HepG2 (cell line): Measurements from ENCODE around the gene CEP97. TPM values are rescaled to one million over a fixed set of nuclear protein-coding genes. Genes with fewer than 3 reads are reported as not detected.

Experiments used
- ATAC-seq: fragments of 200-7000 bp; cut with Tn5 transposase; 3 replicates; pipeline ENCODE4 v1.9.1; 2020; ENCODE audit warnings: mild to moderate bottlenecking, moderate library complexity
- BruUV-seq: library from RNA; stranded (reverse); fragments of 400-500 nt; replicated peaks from 2 replicates; lab custom pipeline; 2021; lab: Mats Ljungman, UMichigan
- CTCF ChIA-PET: fragments of 300-600 bp; formaldehyde crosslinking; extraction: SDS; loops from one replicate; lab custom pipeline; 2021; ENCODE audit warnings: low total read pairs, inconsistent platforms, low intra/inter-chr PET ratio; lab: Yijun Ruan, JAX
- POLR2A ChIA-PET: fragments of 350-600 bp; sonication (Branson Sonifier 250); formaldehyde crosslinking; loops from one replicate; lab custom pipeline; 2020; ENCODE audit warnings: antibody characterized with exemption, inconsistent platforms; lab: Yijun Ruan, JAX
- DNase-seq: peaks from one replicate; pipeline ENCODE4 v3.0.0-alpha.2; 2015; ENCODE audit warnings: low spot score
- FAIRE-seq: peaks from 3 replicates; lab custom pipeline; 2011; peaks lifted over from hg19 to GRCh38; lab: Jason Lieb, UNC
- H2AFZ ChIP-seq: one replicate; pipeline ENCODE4 v1.6.1; 2011; ENCODE audit warnings: low read length, inconsistent platforms
- H3K27ac ChIP-seq: fragments of 300-600 bp; 3 replicates; pipeline ENCODE4 v1.8.0; 2011; ENCODE audit warnings: mixed run types, mild to moderate bottlenecking, mixed read lengths, low read length, inconsistent platforms; ENCODE audit not compliant: insufficient read depth; ENCODE audit errors: extremely low read length
- H3K27me3 ChIP-seq, 2 experiments: fragments of 200-600 bp in 1 of 2; 2 replicates in 1 of 2; 3 replicates in 1 of 2; pipeline versions ENCODE4 v1.6.0 to v1.8.0; 2011; ENCODE audit warnings: low read length in 2 of 2, mild to moderate bottlenecking in 2 of 2, moderate library complexity in 2 of 2, inconsistent platforms in 1 of 2; ENCODE audit not compliant: insufficient read depth in 2 of 2, control insufficient read depth in 1 of 2
- H3K36me3 ChIP-seq, 2 experiments: fragments of 200-600 bp in 1 of 2; replicated peaks in 1 of 2; 2 replicates in 1 of 2; 3 replicates in 1 of 2; pipeline versions ENCODE4 v1.5.1 to v1.8.0; 2011; ENCODE audit warnings: low read length in 2 of 2, inconsistent platforms in 1 of 2; ENCODE audit not compliant: insufficient read depth in 2 of 2, control insufficient read depth in 1 of 2
- H3K4me1 ChIP-seq: 2 replicates; pipeline ENCODE4 v1.5.1; 2012; ENCODE audit warnings: low read length, inconsistent platforms; ENCODE audit not compliant: insufficient read depth
- H3K4me2 ChIP-seq: 2 replicates; pipeline ENCODE4 v1.6.0; 2011; ENCODE audit warnings: low read depth, low read length, inconsistent platforms
- H3K4me3 ChIP-seq, 3 experiments: fragments of 200-600 bp in 1 of 3; sonication (generic), shearing (Covaris generic) in 1 of 3; replicated peaks in 1 of 3; 2 replicates each; pipeline ENCODE4 v1.5.1; 2011 to 2016; ENCODE audit warnings: low read length in 3 of 3, inconsistent platforms in 2 of 3, low read depth in 2 of 3, mild to moderate bottlenecking in 2 of 3, control low read depth in 1 of 3, mixed read lengths in 1 of 3; ENCODE audit not compliant: insufficient read depth in 1 of 3
- H3K79me2 ChIP-seq: one replicate; pipeline ENCODE4 v1.6.1; 2011; ENCODE audit warnings: low read length, inconsistent platforms; ENCODE audit not compliant: insufficient read depth
- H3K9ac ChIP-seq: 2 replicates; pipeline ENCODE4 v1.6.0; 2011; ENCODE audit warnings: mild to moderate bottlenecking, low read depth, low read length, inconsistent platforms; ENCODE audit not compliant: insufficient read depth
- H3K9me3 ChIP-seq: 2 replicates; pipeline ENCODE4 v1.5.1; 2012; ENCODE audit warnings: mild to moderate bottlenecking, low read length
- H4K20me1 ChIP-seq: 2 replicates; pipeline ENCODE4 v1.6.0; 2011; ENCODE audit warnings: inconsistent platforms, mild to moderate bottlenecking, low read length, moderate library complexity; ENCODE audit not compliant: insufficient read depth
- ATF5 ChIP-seq: sonication (generic); formaldehyde crosslinking; IDR thresholded peaks from 2 replicates; pipeline ENCODE4 v1.4.0; 2020; ENCODE audit warnings: mild to moderate bottlenecking, low read depth, missing genetic modification reagents
- CBX1 ChIP-seq: IDR thresholded peaks from one replicate; pipeline ENCODE4 v1.6.1; 2016; ENCODE audit warnings: antibody characterized with exemption, low read depth
- CEBPB ChIP-seq: IDR thresholded peaks from 2 replicates; pipeline ENCODE4 v1.6.1; 2011; ENCODE audit warnings: low read depth, low read length, improper control_type of control experiment, borderline replicate concordance
- E2F2 ChIP-seq: sonication (generic); formaldehyde crosslinking; IDR thresholded peaks from 2 replicates; pipeline ENCODE4 v1.4.0; 2020; ENCODE audit warnings: missing genetic modification reagents, borderline replicate concordance
- KDM5A ChIP-seq: fragments of 200-600 bp; sonication (generic); IDR thresholded peaks from 2 replicates; pipeline ENCODE4 v1.7.0; 2018; ENCODE audit warnings: antibody characterized with exemption, mild to moderate bottlenecking, low read length, borderline replicate concordance
- PBX2 ChIP-seq: IDR thresholded peaks from 2 replicates; pipeline ENCODE4 v1.6.1; 2016; ENCODE audit warnings: control low read depth
- POLR2A ChIP-seq, 2 experiments: IDR thresholded peaks; 2 replicates each; pipeline ENCODE4 v1.6.1; 2011; ENCODE audit warnings: low read depth in 2 of 2, low read length in 2 of 2, mild to moderate bottlenecking in 1 of 2, moderate library complexity in 1 of 2; ENCODE audit not compliant: insufficient read depth in 1 of 2
- ZBTB20 ChIP-seq: sonication (generic); formaldehyde crosslinking; IDR thresholded peaks from 2 replicates; pipeline ENCODE4 v1.8.1; 2023; ENCODE audit warnings: missing genetic modification reagents, low read depth, mild to moderate bottlenecking, borderline replicate concordance
- ZKSCAN1 ChIP-seq: fragments of 150-350 bp; IDR thresholded peaks from 2 replicates; pipeline ENCODE4 v1.6.1; 2014; ENCODE audit warnings: low read length
- ZNF10 ChIP-seq: sonication (generic); formaldehyde crosslinking; IDR thresholded peaks from 2 replicates; pipeline ENCODE4 v1.4.0; 2020; ENCODE audit warnings: mild to moderate bottlenecking, low read depth, missing genetic modification reagents, borderline replicate concordance
- ZNF841 ChIP-seq: sonication (generic); formaldehyde crosslinking; IDR thresholded peaks from 2 replicates; pipeline ENCODE4 v1.8.1; 2023; ENCODE audit warnings: missing genetic modification reagents, borderline replicate concordance
- WGBS: methylation state at CpG from one replicate; pipeline ENCODE4 v1.1.6; 2017; ENCODE audit warnings: low lambda C conversion rate; 5-methylcytosine and 5-hydroxymethylcytosine counted together
- in situ Hi-C: cut with HindIII; loops from 2 replicates; pipeline ENCODE4 v1.10.0; 2017; ENCODE audit warnings: low pct_unique_long_range_greater_than_20kb; ENCODE audit not compliant: extremely low pct_ligation_motif_present
- intact Hi-C: fragments of 100-400 bp; cut with micrococcal nuclease; formaldehyde crosslinking; loops from one replicate; pipeline ENCODE4 v1.10.0; 2022; ENCODE audit not compliant: unreplicated experiment
- polyA plus RNA-seq, 8 experiments: library from polyadenylated mRNA; depleted of rRNA in 3 of 8; stranded (reverse) in 7 of 8; unstranded in 1 of 8; fragments of >200 nt; fragmentation: Illumina TruSeq in 4 of 8; extraction: Trizol in 4 of 8; gene quantifications; 2 replicates each; pipeline versions ENCODE4 v1.2.1 to v1.2.3, GENCODE V29; 2011 to 2016; ENCODE audit warnings: low read depth in 4 of 8, missing spikeins in 1 of 8, mixed read lengths in 1 of 8; ENCODE audit not compliant: insufficient read depth in 1 of 8
- total RNA-seq, 5 experiments: library from RNA; depleted of rRNA; stranded (reverse); fragments of >200 nt; fragmentation: Illumina TruSeq; extraction: Trizol; gene quantifications; 2 replicates each; pipeline ENCODE4 v1.2.3, GENCODE V29; 2016; ENCODE audit warnings: low read depth in 1 of 5

Gene CEP97
- total and polyA plus RNA-seq, 2 of the 13 experiments (the other 11 are each of a cell fraction or from before 2014, with no cell fraction given): 0.99 to 6.5 TPM

GRCh38 chr3:101784855-101785613, 60.6 kb downstream of the CEP97 start:
- no peak for FAIRE-seq
- no peak for DNase-seq
- Histone ChIP-seq H4K20me1 (no peaks in the 10 kb centered on the region), H3K27me3 (no peaks in the 10 kb centered on the region), H3K4me1 (peaks cover 12% of the 10 kb centered on the region), H3K36me3 (peaks cover 4 to 6% of the 10 kb centered on the region in 2 experiments; a peak in 2 of 5 replicates), H3K27ac (no peak overlapping the region), H3K9me3 (no peaks in the 10 kb centered on the region), H3K79me2 (no peaks in the 10 kb centered on the region), H3K4me2 (no peak overlapping the region), H3K9ac (no peak overlapping the region), H2AFZ (no peak overlapping the region), H3K4me3 (no peak overlapping the region)
- POLR2A ChIA-PET: no interaction called here
- TF ChIP-seq E2F2 (CRISPR knock-in tag): no peak
- in situ Hi-C loops (no loop called here), intact Hi-C loops (no loop called here)
- CTCF ChIA-PET: no interaction called here
- no peak for ATAC-seq
- WGBS: over 99% methylated on average over 5 of the region's 5 CpGs
- no TSS peak for BruUV-seq

GRCh38 chr3:101791778-101792177, 67.4 kb downstream of the CEP97 start:
- peaks cover 3 to 4% of the 10 kb centered on the region in 2 experiments; a peak in 2 of 5 replicates for H3K36me3 ChIP-seq
- ATAC-seq (no peak), FAIRE-seq (no peak), DNase-seq (no peak)
- H3K4me1 ChIP-seq: peaks cover 5% of the 10 kb centered on the region; the same call in 1 of the 2 replicates
- no peak for TF ChIP-seq PBX2 (CRISPR knock-in tag)
- no peak for TF ChIP-seq KDM5A
- no peak for TF ChIP-seq CEBPB
- TF ChIP-seq ZBTB20: no peak
- TF ChIP-seq CBX1: no peak
- no peak for TF ChIP-seq ZKSCAN1
- no peak for TF ChIP-seq ZNF10
- no peak for TF ChIP-seq ATF5 (CRISPR knock-in tag)
- TF ChIP-seq ZNF841 (CRISPR knock-in tag): no peak
- no peak for TF ChIP-seq POLR2A (IDR thresholded peaks at IDR 0.05; ENCODE audit: insufficient read depth in 1 of 2, low read depth in 2 of 2, low read length in 2 of 2)
- no peak overlapping the region for H3K27ac ChIP-seq
- BruUV-seq: no TSS peak
- H3K4me3 ChIP-seq: no peak overlapping the region
- H4K20me1 ChIP-seq: no peaks in the 10 kb centered on the region
- no peak overlapping the region for H2AFZ ChIP-seq
- H3K27me3 ChIP-seq: no peaks in the 10 kb centered on the region
- WGBS: 99% methylated on average over 4 of the region's 4 CpGs
- no peaks in the 10 kb centered on the region for H3K79me2 ChIP-seq
- ChIA-PET CTCF (no interaction called here), POLR2A (no interaction called here)
- H3K4me2 ChIP-seq: no peak overlapping the region
- in situ Hi-C loops: no loop called here
- no peak overlapping the region for H3K9ac ChIP-seq
- no peaks in the 10 kb centered on the region for H3K9me3 ChIP-seq
- intact Hi-C loops: no loop called here
